ENCODE data around the gene FAM168A.
"Not testable (repeated sequence)": the region's sequence is repeated elsewhere in the genome, so short reads cannot be mapped to it uniquely, and the experiment has no call there.

Gene FAM168A

DNA sequence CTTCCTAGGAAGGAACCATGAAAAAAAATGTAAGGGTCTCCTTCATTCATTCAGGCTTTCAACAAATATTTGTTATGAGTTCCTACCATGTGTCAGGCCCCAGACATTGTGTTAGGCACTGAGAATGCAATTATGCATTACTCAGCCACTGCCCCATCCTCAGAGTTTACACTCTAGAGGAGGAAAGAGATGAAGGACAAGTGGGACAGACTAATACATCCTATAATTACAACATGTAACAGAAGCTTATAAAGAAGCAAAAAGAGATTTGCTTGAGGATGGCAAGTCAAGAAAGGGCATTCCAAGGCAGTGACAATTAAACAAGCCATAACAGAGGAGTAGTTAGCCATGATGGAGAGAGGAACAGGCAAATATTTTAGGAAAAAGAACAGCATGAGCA lies 78.6 kb downstream of the FAM168A start:
- DNase-seq (ENCODE audit: low spot score) = no peak

DNA sequence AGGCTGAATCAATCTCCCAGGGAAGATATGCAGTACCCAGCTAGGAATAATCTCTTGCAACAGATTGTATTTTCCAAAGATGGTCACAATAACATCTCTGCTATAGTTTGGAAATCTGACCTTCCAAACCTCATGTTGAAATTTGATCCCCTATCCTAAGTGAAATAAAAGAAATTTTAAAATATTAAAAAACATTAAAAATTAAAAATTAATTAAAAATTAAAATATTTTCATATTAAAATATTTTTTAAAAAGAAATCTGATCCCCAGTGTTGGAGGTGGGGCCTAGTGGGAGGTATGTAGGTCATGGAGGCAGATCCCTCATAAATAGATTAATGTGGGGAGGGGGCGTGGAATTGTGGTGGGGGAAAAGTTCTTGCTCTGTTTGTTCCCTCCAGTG lies 79.7 kb downstream of the FAM168A start:
- no peak for DNase-seq (ENCODE audit: low spot score)

DNA sequence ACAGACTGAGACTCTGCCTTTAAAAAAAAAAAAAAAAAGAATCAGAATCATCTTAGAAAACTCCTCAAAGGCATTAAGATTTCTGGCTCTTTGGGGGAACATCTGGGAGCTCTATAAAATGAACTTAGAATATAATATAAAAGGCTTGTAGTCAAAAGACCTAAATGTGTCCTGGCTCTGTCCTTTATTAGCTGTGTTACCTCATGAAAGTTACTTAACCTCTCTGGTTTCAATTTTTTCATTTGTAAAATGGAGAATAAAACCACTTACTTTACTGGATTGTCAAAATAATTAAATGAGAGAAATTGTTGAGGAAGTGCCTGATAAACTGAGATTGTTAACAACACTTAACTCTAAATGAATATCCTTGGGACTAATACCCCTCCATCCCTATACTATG lies 81.8 kb downstream of the FAM168A start:
- no peak for DNase-seq (ENCODE audit: low spot score)

- DNase-seq (ENCODE audit: low spot score) = no peak
Measured at GRCh38 chr11:73513707-73514106, 84.2 kb downstream of the FAM168A start.

GRCh38 chr11:73510877-73511276 lies 87.0 kb downstream of the FAM168A start:
- no peak for DNase-seq (ENCODE audit: low spot score)

- no peak for DNase-seq (ENCODE audit: low spot score)
Measured at GRCh38 chr11:73510106-73510505, 87.8 kb downstream of the FAM168A start.

DNA sequence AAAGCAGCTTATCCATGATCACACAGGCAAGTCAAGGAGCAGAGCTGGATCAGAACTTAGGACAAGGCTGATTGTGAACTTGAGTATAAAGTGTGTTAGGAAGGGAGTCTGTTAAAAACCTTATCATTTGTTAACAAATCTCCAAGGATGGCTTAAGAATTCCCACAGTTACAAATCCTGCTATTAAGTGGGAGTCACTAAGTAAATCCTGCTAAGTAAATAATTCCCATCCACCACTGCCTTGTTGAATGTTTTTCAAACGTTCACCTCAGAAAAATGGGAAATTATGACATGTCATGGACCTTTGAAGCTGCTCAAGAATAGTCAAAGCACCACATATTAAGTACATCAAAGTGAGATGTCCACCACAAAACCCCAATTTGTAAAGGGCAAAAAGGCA lies 88.7 kb downstream of the FAM168A start:
- no peak for DNase-seq (ENCODE audit: low spot score)

DNA sequence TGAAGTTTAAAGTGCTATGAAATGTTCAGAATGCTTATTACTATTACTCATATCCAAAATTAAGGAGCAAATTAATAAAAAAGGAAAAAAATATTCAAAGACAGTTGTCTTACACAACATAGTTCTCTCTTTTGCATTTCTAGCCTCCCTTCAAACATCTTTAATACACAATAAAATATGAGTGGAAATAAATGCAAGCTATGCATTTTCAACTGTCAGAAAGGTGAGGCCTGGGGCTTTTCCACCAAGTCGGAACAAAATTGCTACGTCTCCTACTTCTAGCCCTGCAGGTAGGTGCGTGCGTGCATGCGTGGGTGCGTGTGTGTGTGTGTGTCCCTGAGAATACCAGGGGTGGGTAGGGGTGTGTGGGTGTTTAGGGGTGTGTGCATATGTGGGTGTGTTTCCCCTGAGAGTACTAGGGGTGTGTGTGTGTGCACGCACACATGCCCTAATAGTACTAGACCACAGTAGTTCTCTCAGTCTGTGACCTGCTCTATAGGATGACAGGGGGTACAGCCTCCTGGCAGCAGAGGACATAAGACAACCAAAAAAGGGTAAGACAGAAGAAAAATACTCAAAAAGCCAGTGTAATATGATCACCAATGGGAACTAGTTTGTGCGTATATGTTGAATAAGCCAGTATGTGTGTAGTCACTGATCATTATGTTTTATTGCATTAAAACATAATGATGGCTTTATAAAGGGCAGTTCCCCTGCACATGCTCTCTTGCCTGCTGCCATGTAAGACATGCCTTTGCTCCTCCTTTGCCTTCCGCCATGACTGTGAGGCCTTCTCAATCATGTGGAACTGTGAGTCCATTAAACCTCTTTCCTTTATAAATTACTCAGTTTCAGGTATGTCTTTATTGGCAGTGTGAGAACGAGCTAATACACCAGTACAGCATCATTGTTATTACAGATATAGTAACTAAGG lies 89.4 kb downstream of the FAM168A start:
- no peak for DNase-seq (ENCODE audit: low spot score)

DNA sequence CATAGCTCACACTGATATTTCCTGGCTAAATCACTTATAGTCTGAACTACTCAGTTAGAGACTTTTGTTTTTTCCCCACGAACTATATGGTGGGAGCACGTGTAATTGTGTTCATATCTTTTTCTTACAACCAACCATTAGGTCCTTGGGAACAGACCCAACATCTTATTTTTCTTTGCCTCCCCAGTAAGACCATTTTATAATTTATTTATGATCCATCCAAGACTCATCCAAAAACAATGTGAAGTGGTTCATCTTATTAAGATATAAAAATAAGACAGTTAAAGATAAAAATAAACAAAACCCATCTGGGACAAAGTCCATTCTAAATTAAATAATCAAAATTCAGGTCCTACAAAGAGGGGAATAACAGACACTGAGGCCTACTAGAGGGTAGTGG lies 90.8 kb downstream of the FAM168A start:
- no peak for DNase-seq (ENCODE audit: low spot score)

DNA sequence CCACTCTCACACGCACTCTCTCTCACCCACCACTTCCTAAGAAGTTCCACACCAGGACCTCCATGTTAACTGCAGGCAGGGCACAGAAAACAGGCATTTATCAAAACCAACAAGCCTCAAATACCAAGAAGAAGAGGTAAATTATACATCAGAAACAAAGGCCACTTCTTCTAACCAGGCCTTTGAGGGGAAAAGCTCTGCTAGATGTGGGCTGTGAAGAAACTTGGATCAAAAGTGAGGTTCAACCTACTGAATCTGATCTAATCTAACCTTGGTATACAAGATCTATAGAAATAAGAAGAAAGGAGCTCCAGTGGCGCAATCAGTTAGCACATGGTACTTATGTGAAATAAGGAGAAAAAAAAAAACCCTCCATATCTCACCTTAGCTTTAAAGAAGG lies 91.9 kb downstream of the FAM168A start:
- DNase-seq (ENCODE audit: low spot score) = no peak

DNA sequence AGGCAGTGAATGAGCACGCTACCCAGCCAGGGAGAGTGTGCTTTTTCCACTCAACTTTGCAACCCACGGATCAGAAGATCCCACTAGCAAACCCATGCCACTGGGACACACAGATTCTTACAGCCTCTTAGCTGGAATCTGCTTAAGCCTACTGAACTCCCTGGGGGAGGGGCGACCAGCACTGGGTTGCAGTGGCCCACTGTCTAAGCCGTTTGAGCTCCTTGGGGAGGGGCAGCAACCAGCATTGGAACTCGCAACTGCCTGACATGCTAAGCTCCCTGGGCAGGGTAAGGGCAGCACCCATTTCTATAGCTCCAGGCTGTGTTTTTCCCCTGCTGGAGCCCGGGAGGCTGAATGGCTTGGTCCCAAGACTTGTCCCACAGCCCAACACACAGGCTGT lies 99.6 kb downstream of the FAM168A start:
- DNase-seq (ENCODE audit: low spot score) = no peak

DNA sequence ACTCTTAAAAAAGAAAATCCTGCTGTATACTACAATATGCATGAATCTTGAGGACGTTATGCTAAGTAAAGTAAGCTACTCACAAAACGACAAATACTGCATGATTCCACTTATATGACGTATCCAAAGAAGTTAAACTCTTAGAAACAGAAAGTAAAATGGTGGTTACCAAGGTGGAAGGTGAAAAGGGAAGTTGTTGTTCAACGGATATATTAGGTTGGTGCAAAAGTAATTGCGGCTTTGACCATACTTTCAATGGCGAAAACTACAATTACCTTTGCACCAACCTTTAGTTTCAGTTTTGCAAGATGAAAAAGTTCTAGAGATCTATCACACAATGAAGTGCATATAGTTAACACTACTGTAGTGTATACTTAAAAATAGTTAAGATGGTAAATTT lies 101.8 kb downstream of the FAM168A start:
- no peak for DNase-seq (ENCODE audit: low spot score)

DNA sequence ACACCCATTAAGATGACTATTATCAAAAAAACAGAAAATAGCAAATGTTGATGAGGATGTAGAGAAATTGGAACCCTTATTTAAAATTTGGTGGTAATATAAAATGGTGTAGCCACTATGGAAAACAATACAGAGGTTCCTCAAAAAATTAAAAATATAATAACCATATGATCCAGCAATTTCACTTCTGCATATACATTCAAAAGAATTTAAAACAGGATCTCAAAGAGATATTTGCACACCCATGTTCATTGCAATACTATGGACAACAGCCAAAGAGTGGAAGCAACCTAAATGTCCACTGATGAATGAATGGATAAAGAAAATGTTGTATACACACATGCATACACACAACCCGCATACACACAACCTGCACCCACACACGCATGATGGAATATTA lies 102.2 kb downstream of the FAM168A start:
- DNase-seq (ENCODE audit: low spot score) = no peak

GRCh38 chr11:73493956-73494598 lies 103.8 kb downstream of the FAM168A start:
- DNase-seq (ENCODE audit: low spot score) = no peak

- no peak for DNase-seq (ENCODE audit: low spot score)
Measured at GRCh38 chr11:73481626-73482025, 116.3 kb downstream of the FAM168A start.

GRCh38 chr11:73480677-73481076 lies 117.2 kb downstream of the FAM168A start:
- no peak for DNase-seq (ENCODE audit: low spot score)

DNA sequence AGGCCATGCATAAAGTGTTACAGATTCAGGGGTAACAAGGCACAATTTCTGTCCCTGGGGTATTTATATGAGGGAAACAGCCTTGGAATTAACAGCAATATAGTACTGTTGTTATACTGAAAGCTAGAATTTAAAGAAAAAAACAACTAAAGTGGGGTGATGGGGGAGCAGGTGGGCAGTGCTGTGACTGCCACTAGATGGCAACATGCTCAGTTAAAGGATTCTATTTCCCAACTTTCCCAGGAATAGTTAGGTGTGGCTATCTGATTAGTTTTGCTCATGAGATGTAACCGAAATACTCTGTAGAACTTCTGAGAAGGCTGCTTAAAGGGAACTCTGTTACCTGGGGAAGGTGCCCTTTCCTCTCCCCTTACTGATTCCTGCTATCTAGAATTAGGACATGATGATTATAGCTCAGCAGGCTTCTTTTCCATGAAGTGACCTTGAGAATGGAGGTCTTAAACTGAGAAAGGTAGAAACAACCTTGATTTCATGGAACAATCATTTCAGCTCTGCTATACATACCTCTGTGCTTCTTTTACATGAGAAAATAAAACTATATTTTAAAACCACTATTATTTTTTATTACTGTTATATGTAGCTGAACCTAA lies 119.1 kb downstream of the FAM168A start:
- DNase-seq (ENCODE audit: low spot score) = no peak

GRCh38 chr11:73477518-73477917 lies 120.4 kb downstream of the FAM168A start:
- no peak for DNase-seq (ENCODE audit: low spot score)

- DNase-seq (ENCODE audit: low spot score) = no peak
Measured at GRCh38 chr11:73475549-73476095, 122.3 kb downstream of the FAM168A start.

GRCh38 chr11:73473252-73473651 lies 124.7 kb downstream of the FAM168A start:
- no peak for DNase-seq (ENCODE audit: low spot score)

GRCh38 chr11:73470036-73470612 lies 127.8 kb downstream of the FAM168A start:
- DNase-seq (ENCODE audit: low spot score) = not testable (repeated sequence)

- no peak for DNase-seq (ENCODE audit: low spot score)
Measured at GRCh38 chr11:73469401-73469800, 128.5 kb downstream of the FAM168A start.

Data from CD4-positive, alpha-beta T cell treated with Interleukin-2 at 100 ng/mL for 4 hours (primary cell).